ENCODE data around the gene REPS1. TPM values are rescaled to one million over a fixed set of nuclear protein-coding genes. Genes with fewer than 3 reads are reported as not detected.

Gene REPS1
- total RNA-seq, 2 experiments from 2014 or later: 40.0 to 53.9 TPM

GRCh38 chr6:139019722-139020121 is 31.7 kb upstream of the REPS1 start:
- no peaks in the 10 kb centered on the region for H3K79me2 ChIP-seq (ENCODE audit: insufficient read depth, low read depth, low read length)
- H3K9me3 ChIP-seq (ENCODE audit: low read length): no peaks in the 10 kb centered on the region
- H3K36me3 ChIP-seq (ENCODE audit: insufficient read depth, low read length): no peaks in the 10 kb centered on the region
- no peak for DNase-seq (ENCODE audit: low spot score)
- POLR2A ChIA-PET: interaction anchor here (0.6 to 1.6 kb wide), 4 partner anchors 11 to 1292 kb away, joined by 3 to 10 read pairs (median 4); no protein-coding TSS in a partner anchor
- H3K9me2 ChIP-seq (ENCODE audit: insufficient read depth, low read length): no peaks in the 10 kb centered on the region
- H4K20me1 ChIP-seq (ENCODE audit: insufficient read depth, low read length): no peaks in the 10 kb centered on the region
- H3K4me2 ChIP-seq (ENCODE audit: low read length): no peak overlapping the region
- TF ChIP-seq, protein P1, sequence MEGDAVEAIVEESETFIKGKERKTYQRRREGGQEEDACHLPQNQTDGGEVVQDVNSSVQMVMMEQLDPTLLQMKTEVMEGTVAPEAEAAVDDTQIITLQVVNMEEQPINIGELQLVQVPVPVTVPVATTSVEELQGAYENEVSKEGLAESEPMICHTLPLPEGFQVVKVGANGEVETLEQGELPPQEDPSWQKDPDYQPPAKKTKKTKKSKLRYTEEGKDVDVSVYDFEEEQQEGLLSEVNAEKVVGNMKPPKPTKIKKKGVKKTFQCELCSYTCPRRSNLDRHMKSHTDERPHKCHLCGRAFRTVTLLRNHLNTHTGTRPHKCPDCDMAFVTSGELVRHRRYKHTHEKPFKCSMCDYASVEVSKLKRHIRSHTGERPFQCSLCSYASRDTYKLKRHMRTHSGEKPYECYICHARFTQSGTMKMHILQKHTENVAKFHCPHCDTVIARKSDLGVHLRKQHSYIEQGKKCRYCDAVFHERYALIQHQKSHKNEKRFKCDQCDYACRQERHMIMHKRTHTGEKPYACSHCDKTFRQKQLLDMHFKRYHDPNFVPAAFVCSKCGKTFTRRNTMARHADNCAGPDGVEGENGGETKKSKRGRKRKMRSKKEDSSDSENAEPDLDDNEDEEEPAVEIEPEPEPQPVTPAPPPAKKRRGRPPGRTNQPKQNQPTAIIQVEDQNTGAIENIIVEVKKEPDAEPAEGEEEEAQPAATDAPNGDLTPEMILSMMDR (conservative IDR thresholded peaks at IDR 0.05; ENCODE audit: low read length): no peak
- no peak for TF ChIP-seq EZH2phosphoT487 (IDR thresholded peaks at IDR 0.05; ENCODE audit: borderline replicate concordance, low read depth, low read length)
- H2AFZ ChIP-seq (ENCODE audit: low read length): no peak overlapping the region
- no TSS peak for BruUV-seq (replicated peaks)
- CTCF ChIA-PET (ENCODE audit: unreplicated experiment): no interaction called here
- no peak overlapping the region for H3K27ac ChIP-seq (ENCODE audit: low read depth, low read length, poor library complexity, severe bottlenecking)
- H3K4me3 ChIP-seq (ENCODE audit: low read depth, low read length, poor library complexity, severe bottlenecking): no peak overlapping the region
- peaks cover 29% of the 10 kb centered on the region for H3K4me1 ChIP-seq (ENCODE audit: insufficient read depth, low read length, poor library complexity, severe bottlenecking)
- intact Hi-C loops (cut with micrococcal nuclease; ENCODE audit: unreplicated experiment): loop anchor here (5.0 kb wide), 1 partner anchor 253 kb away; no protein-coding TSS in a partner anchor

- H3K4me1 ChIP-seq (ENCODE audit: insufficient read depth, low read length, poor library complexity, severe bottlenecking): peaks cover 29% of the 10 kb centered on the region
- intact Hi-C loops (cut with micrococcal nuclease; ENCODE audit: unreplicated experiment): loop anchor here (5.0 kb wide), 1 partner anchor 255 kb away; no protein-coding TSS in a partner anchor
- H3K79me2 ChIP-seq (ENCODE audit: insufficient read depth, low read depth, low read length): no peaks in the 10 kb centered on the region
- peak overlapping the region; percentile 79 for H3K4me2 ChIP-seq (ENCODE audit: low read length)
- H2AFZ ChIP-seq (ENCODE audit: low read length): peak overlapping the region; percentile 96
- no peaks in the 10 kb centered on the region for H3K9me3 ChIP-seq (ENCODE audit: low read length)
- no TSS peak for BruUV-seq (replicated peaks)
- ChIA-PET CTCF (ENCODE audit: unreplicated experiment) (interaction anchor here (1.2 kb wide), 1 partner anchor 12 kb away, joined by 3 read pairs; no protein-coding TSS in a partner anchor), POLR2A (interaction anchor here (0.5 to 2.9 kb wide), 10 partner anchors 9 to 700 kb away, joined by 3 to 17 read pairs (median 4); partner anchors contain the start of gene ABRACL)
- H3K27ac ChIP-seq (ENCODE audit: low read depth, low read length, poor library complexity, severe bottlenecking): peak overlapping the region; percentile 46
- H3K9me2 ChIP-seq (ENCODE audit: insufficient read depth, low read length): no peaks in the 10 kb centered on the region
- no peaks in the 10 kb centered on the region for H3K36me3 ChIP-seq (ENCODE audit: insufficient read depth, low read length)
- no peak for TF ChIP-seq EZH2phosphoT487 (IDR thresholded peaks at IDR 0.05; ENCODE audit: borderline replicate concordance, low read depth, low read length)
- TF ChIP-seq, protein P1 (conservative IDR thresholded peaks at IDR 0.05; ENCODE audit: low read length): no peak
- no peaks in the 10 kb centered on the region for H4K20me1 ChIP-seq (ENCODE audit: insufficient read depth, low read length)
- peak overlapping the region; percentile 55 for H3K4me3 ChIP-seq (ENCODE audit: low read depth, low read length, poor library complexity, severe bottlenecking)
- DNase-seq (ENCODE audit: low spot score): no peak
These were observed 29.2 kb upstream of the REPS1 start for GRCh38 chr6:139017227-139017626.

Data from OCI-LY7 (cell line).